Liver (tissue), 9 donors: ENCODE results near the gene VTCN1. TPM values are rescaled to one million over a fixed set of nuclear protein-coding genes. Genes with fewer than 3 reads are reported as not detected.

Source experiments
- DNase-seq: peaks from one replicate; pipeline ENCODE4 v3.0.0-alpha.2; 2017; ENCODE audit warnings: low spot score
- H3K27ac ChIP-seq, 2 donors: one replicate each; pipeline ENCODE4 v1.7.0; 2013; ENCODE audit warnings: inconsistent platforms in 2 of 2, low read length in 2 of 2, control low read depth in 1 of 2, low read depth in 1 of 2, mild to moderate bottlenecking in 1 of 2
- H3K27me3 ChIP-seq, 4 donors: one replicate each; pipeline versions ENCODE4 v1.6.1 to v1.7.0; 2013; ENCODE audit warnings: low read length in 3 of 4, inconsistent platforms in 1 of 4, mild to moderate bottlenecking in 1 of 4, moderate library complexity in 1 of 4; ENCODE audit not compliant: control insufficient read depth in 4 of 4, insufficient read depth in 4 of 4
- H3K36me3 ChIP-seq, 4 donors: one replicate each; pipeline versions ENCODE4 v1.6.1 to v1.7.0; 2013; ENCODE audit warnings: low read length in 3 of 4, mild to moderate bottlenecking in 3 of 4, low read depth in 1 of 4, moderate library complexity in 1 of 4; ENCODE audit not compliant: control insufficient read depth in 4 of 4, insufficient read depth in 3 of 4
- H3K4me1 ChIP-seq, 4 donors: one replicate each; pipeline versions ENCODE4 v1.6.1 to v1.7.0; 2013; ENCODE audit warnings: low read length in 3 of 4, mild to moderate bottlenecking in 3 of 4, moderate library complexity in 1 of 4; ENCODE audit not compliant: control insufficient read depth in 4 of 4, insufficient read depth in 4 of 4
- H3K4me3 ChIP-seq, 3 donors: one replicate each; pipeline versions ENCODE4 v1.6.1 to v1.7.0; 2013; ENCODE audit warnings: low read length in 3 of 3, control low read depth in 1 of 3, low read depth in 1 of 3, mild to moderate bottlenecking in 1 of 3
- H3K9ac ChIP-seq, 2 donors: one replicate each; pipeline ENCODE4 v1.7.0; 2013; ENCODE audit warnings: low read length in 2 of 2, mild to moderate bottlenecking in 2 of 2, moderate library complexity in 2 of 2, control low read depth in 1 of 2, low read depth in 1 of 2
- H3K9me3 ChIP-seq, 4 donors: one replicate each; pipeline versions ENCODE4 v1.6.1 to v1.7.0; 2013; ENCODE audit warnings: low read length in 3 of 4; ENCODE audit not compliant: control insufficient read depth in 4 of 4
- CTCF ChIP-seq: fragments of 150-350 bp; IDR thresholded peaks from 2 replicates; pipeline ENCODE4 v1.5.1; 2017; ENCODE audit warnings: improper control_type of control experiment, low read depth, low read length; ENCODE audit not compliant: missing input control
- EGR1 ChIP-seq, 2 donors: IDR thresholded peaks; 2 replicates each; pipeline ENCODE4 v1.6.1; 2016 to 2018; ENCODE audit warnings: antibody characterized with exemption in 2 of 2, low read depth in 2 of 2
- FOXA2 ChIP-seq: IDR thresholded peaks from 2 replicates; pipeline ENCODE4 v1.6.1; 2016; ENCODE audit warnings: antibody characterized with exemption
- HNF4A ChIP-seq, 2 donors: conservative IDR thresholded peaks; 2 replicates each; pipeline ENCODE4 v1.6.1; 2016; ENCODE audit warnings: antibody characterized with exemption in 2 of 2, mild to moderate bottlenecking in 2 of 2
- HNF4G ChIP-seq: IDR thresholded peaks from 2 replicates; pipeline ENCODE4 v1.6.1; 2016; ENCODE audit warnings: antibody characterized with exemption
- JUND ChIP-seq, 2 donors: IDR thresholded peaks; 2 replicates each; pipeline ENCODE4 v1.6.1; 2016; ENCODE audit warnings: antibody characterized with exemption in 2 of 2
- NR2F2 ChIP-seq: IDR thresholded peaks from 2 replicates; pipeline ENCODE4 v1.6.1; 2016; ENCODE audit warnings: antibody characterized with exemption
- REST ChIP-seq: IDR thresholded peaks from 2 replicates; pipeline ENCODE4 v1.6.1; 2016; ENCODE audit warnings: antibody characterized with exemption, mild to moderate bottlenecking
- TAF1 ChIP-seq: conservative IDR thresholded peaks from 2 replicates; pipeline ENCODE4 v1.6.1; 2016; ENCODE audit warnings: antibody characterized with exemption, mild to moderate bottlenecking
- WGBS: extraction: QIAGEN DNeasy Blood & Tissue Kit; methylation state at CpG from one replicate; pipeline ENCODE4 v1.1.7; 2013; 5-methylcytosine and 5-hydroxymethylcytosine counted together
- polyA plus RNA-seq, 2 donors: library from polyadenylated mRNA; stranded (reverse) in 1 of 2; unstranded in 1 of 2; fragments of 200-250 nt in 1 of 2; fragments of >200 nt in 1 of 2; fragmentation: Nextera tagmentation in 1 of 2; extraction: Ambion mirVana in 1 of 2; gene quantifications; one replicate each; pipeline versions ENCODE4 v1.2.1 to v1.2.3, GENCODE V29; 2013 to 2015
- total RNA-seq, 2 donors: library from RNA; depleted of rRNA; stranded (reverse); fragments of >200 nt; gene quantifications; one replicate each; pipeline ENCODE4 v1.2.3, GENCODE V29; 2014
- donor health status: healthy.
- donor health status: healthy.
- donor health status: healthy.
- donor health status: healthy.
- donor health status: healthy.

Gene VTCN1
- total and polyA plus RNA-seq, 4 donors: 0.28 to 1.0 (median 0.45) TPM

GRCh38 chr1:117124661-117125060 lies 86.1 kb downstream of the VTCN1 start:
- no peak for DNase-seq
- no peaks in the 10 kb centered on the region for H3K36me3 ChIP-seq
- H3K27me3 ChIP-seq: no peaks in the 10 kb centered on the region
- H3K9ac ChIP-seq: no peak overlapping the region
- H3K27ac ChIP-seq: no peak overlapping the region
- H3K9me3 ChIP-seq: no peaks in the 10 kb centered on the region
- WGBS: 78% methylated on average over 1 of the region's 1 CpG
- TF ChIP-seq HNF4A (conservative IDR thresholded peaks at IDR 0.05) (no peak), NR2F2 (no peak), FOXA2 (no peak), CTCF (no peak), REST (no peak), TAF1 (no peak), EGR1 (IDR thresholded peaks at IDR 0.05; ENCODE audit: low read depth in 2 of 2) (no peak)
- no peak overlapping the region for H3K4me3 ChIP-seq
- peaks cover 5 to 14% (median 7%) of the 10 kb centered on the region in 4 donors for H3K4me1 ChIP-seq

GRCh38 chr1:117123274-117123673 lies 87.5 kb downstream of the VTCN1 start:
- Histone ChIP-seq H3K27me3 (no peaks in the 10 kb centered on the region), H3K4me3 (no peak overlapping the region), H3K36me3 (no peaks in the 10 kb centered on the region), H3K9ac (no peak overlapping the region), H3K9me3 (no peaks in the 10 kb centered on the region), H3K27ac (no peak overlapping the region), H3K4me1 (peaks cover 5 to 16% (median 8%) of the 10 kb centered on the region in 4 donors)
- 95% methylated on average over 2 of the region's 2 CpGs for WGBS
- TF ChIP-seq CTCF: no peak
- no peak for TF ChIP-seq HNF4G
- TF ChIP-seq TAF1: no peak
- no peak for TF ChIP-seq JUND (IDR thresholded peaks at IDR 0.05)
- DNase-seq: no peak
